Fibroblast of villous mesenchyme (primary cell): ENCODE measurements around the gene ZBED2. TPM values are rescaled to one million over a fixed set of nuclear protein-coding genes. Genes with fewer than 3 reads are reported as not detected.
"Not testable (repeated sequence)": the region's sequence is repeated elsewhere in the genome, so short reads cannot be mapped to it uniquely, and the experiment has no call there.

ENCODE experiments used
- DNase-seq: peaks from one replicate; pipeline ENCODE4 v3.0.0-alpha.2; 2010; ENCODE audit warnings: low read depth
- H3K4me3 ChIP-seq: 2 replicates; pipeline ENCODE4 v1.5.1; 2011; ENCODE audit warnings: low read depth, mild to moderate bottlenecking, low read length
- total RNA-seq: library from RNA; depleted of rRNA; stranded (reverse); fragments of >200 nt; gene quantifications from 2 replicates; pipeline ENCODE4 v1.2.3, GENCODE V29; 2012
- TF ChIP-seq, protein P1 (sequence below): IDR thresholded peaks from 2 replicates; pipeline ENCODE4 v1.5.1; 2012; ENCODE audit warnings: low read depth, mild to moderate bottlenecking, low read length; ENCODE audit not compliant: insufficient read depth

The ZBED2 gene, protein sequence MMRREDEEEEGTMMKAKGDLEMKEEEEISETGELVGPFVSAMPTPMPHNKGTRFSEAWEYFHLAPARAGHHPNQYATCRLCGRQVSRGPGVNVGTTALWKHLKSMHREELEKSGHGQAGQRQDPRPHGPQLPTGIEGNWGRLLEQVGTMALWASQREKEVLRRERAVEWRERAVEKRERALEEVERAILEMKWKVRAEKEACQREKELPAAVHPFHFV
- under 0.01 TPM in 1 of 2 replicates, not detected in the other for total RNA-seq

DNA sequence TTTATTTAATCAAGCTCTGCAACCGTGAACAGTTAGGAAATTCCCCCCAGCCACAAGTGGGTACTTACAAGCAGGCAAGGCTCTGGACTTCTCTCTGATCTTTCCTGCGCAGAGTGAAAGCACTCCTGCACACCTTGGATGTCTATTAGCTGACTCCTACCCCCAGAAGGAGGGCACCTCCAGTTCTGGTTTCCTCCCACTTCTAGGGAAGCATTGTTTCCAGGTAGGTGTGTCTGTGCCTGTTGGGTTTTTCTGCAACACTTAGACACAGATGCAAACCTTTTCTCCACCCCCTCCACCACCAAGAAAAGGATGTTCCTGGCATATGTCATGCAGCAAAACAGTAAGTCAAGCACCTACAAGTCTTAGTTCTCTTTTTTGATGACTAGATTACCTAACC lies at the start of gene ZBED2:
TSS of gene ZBED2 (minus strand) at position 115 of the 400 bp plus-strand sequence. CDS start 1,145 bp downstream, outside the sequence.
- TF ChIP-seq, protein P1, sequence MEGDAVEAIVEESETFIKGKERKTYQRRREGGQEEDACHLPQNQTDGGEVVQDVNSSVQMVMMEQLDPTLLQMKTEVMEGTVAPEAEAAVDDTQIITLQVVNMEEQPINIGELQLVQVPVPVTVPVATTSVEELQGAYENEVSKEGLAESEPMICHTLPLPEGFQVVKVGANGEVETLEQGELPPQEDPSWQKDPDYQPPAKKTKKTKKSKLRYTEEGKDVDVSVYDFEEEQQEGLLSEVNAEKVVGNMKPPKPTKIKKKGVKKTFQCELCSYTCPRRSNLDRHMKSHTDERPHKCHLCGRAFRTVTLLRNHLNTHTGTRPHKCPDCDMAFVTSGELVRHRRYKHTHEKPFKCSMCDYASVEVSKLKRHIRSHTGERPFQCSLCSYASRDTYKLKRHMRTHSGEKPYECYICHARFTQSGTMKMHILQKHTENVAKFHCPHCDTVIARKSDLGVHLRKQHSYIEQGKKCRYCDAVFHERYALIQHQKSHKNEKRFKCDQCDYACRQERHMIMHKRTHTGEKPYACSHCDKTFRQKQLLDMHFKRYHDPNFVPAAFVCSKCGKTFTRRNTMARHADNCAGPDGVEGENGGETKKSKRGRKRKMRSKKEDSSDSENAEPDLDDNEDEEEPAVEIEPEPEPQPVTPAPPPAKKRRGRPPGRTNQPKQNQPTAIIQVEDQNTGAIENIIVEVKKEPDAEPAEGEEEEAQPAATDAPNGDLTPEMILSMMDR: no peak
- H3K4me3 ChIP-seq: no peak within 1 kb of the TSS
- no peak for DNase-seq

DNA sequence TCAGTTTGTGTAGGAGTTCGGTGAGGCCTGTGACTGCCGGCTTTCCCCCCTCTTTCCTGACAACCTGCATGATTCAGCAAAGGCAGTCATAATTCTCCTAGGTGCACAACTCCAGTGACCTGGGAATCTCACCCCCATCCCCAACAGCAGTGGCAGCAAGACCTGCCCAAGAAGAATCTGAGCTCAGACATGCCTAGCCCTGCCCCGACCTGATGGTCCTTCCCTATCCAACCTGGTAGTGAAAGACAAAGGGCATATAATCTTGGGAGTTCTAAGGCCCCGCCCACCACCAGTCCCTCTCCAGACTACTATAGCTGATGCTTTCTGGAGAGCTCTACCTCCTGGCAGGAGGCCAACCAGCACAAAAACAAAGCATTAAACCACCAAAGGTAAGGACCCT lies 44.2 kb upstream of the ZBED2 start:
- DNase-seq: no peak
- TF ChIP-seq, protein P1: no peak
- H3K4me3 ChIP-seq: no peak overlapping the region

GRCh38 chr3:111636366-111636885 lies 41.3 kb upstream of the ZBED2 start:
- TF ChIP-seq, protein P1: no peak
- no peak for DNase-seq
- no peak overlapping the region for H3K4me3 ChIP-seq

DNA sequence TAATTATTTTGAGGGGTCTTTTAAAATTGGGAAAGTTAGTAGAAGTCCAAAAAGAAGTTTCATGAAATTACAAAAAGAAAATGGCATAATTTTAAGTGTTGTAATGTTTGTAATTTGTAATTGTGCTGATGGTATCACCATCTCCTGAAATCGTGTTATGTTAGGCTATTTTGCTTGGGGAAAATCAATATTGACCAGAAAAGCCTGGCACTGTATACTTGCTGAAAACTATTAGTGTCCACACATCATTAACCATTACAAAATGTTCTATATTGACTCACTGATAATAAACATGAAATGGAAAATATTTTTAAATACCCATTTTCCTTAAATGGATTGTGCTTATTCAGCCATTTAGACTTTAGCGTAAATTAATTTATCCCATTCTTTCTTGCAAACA lies 40.3 kb upstream of the ZBED2 start:
- DNase-seq: no peak
- TF ChIP-seq, protein P1: no peak
- no peak overlapping the region for H3K4me3 ChIP-seq

DNA sequence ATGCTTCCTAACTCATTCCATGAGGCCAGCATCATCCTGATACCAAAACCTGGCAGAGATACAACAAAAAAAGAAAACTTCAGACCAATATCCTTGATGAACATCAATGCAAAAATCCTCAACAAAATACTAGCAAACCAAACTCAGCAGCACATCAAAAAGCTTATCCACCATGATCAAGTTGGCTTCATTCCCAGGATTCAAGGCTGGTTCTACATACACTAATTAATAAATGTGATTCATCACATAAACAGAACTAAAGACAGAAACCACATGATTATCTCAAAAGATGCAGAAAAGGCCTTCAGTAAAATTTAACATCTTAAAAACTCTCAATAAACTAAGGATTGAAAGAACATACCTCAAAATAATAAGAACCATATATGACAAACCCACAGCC lies 35.5 kb upstream of the ZBED2 start:
- DNase-seq: peak; percentile 34
- H3K4me3 ChIP-seq: not testable (repeated sequence)

DNA sequence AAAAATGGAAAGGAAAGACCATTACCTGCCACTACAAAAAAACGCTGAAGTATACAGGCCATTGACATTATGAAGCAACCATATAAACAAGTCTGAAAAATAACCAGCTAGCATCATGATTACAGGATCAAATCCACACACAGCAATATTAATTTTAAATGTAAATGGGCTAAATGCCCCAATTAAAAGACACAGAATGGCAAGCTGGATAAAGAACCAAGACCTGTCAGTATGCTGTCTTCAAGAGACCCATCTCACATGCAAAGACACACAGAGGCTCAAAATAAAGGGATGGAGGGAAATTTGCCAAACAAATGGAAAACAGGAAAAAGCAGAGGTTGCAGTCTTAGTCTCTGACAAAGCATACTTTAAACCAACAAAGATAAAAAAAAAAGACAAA lies 33.9 kb upstream of the ZBED2 start:
- not testable (repeated sequence) for DNase-seq, H3K4me3 ChIP-seq

- no peak overlapping the region for H3K4me3 ChIP-seq
- DNase-seq: no peak
- TF ChIP-seq, protein P1: no peak
These were observed 31.9 kb upstream of the ZBED2 start for GRCh38 chr3:111627092-111627491.

DNA sequence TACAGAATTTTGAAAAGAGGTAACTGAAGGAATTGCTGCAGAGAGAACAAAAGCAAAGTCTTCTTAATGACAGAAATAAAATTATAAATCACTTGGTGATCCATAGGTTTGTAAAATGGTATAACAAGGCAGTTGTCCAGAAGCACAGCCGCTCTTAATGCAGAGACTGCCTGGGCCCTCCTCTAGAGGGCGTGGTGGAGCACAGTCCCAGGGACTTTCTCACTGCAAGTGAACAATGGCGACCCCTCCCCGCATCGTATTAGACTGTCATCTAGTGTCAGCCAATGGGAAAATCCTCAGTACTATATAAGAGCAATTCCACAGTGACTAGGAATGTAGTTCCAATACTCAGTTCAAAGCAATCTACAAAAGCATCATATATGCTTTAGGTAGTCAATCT lies 26.4 kb upstream of the ZBED2 start:
- TF ChIP-seq, protein P1: peak; percentile 38
- no peak overlapping the region for H3K4me3 ChIP-seq

More for the DNA sequence above, 26.4 kb upstream of the ZBED2 start:
- DNase-seq: no peak
